PC-3 (cell line): ENCODE results near the gene RGL4.

Experiments
- CTCF ChIP-seq: fragments of 300-600 bp; sonication (generic); conservative IDR thresholded peaks from 2 replicates; pipeline ENCODE4 v1.5.1; 2017; ENCODE audit warnings: antibody characterized with exemption, low read depth, mild to moderate bottlenecking, low read length
- EZH2 ChIP-seq: fragments of 300-600 bp; sonication (generic); IDR thresholded peaks from one replicate; pipeline ENCODE4 v1.6.1; 2017; ENCODE audit warnings: antibody characterized with exemption, mild to moderate bottlenecking, low read length; ENCODE audit not compliant: unreplicated experiment

GRCh38 chr22:23744485-23744884 is 53.7 kb downstream of the RGL4 start:
- TF ChIP-seq CTCF (no peak), EZH2 (no peak)
